Endodermal cell (in vitro differentiated cells): Measurements from ENCODE around the gene CDKL1. TPM values are rescaled to one million over a fixed set of nuclear protein-coding genes. Genes with fewer than 3 reads are reported as not detected.

Experiments
- DNase-seq: peaks from one replicate; pipeline ENCODE4 v3.0.0-alpha.2; 2017
- H3K27ac ChIP-seq: 2 replicates; pipeline ENCODE4 v1.5.1; 2013; ENCODE audit warnings: mild to moderate bottlenecking, low read depth, low read length, moderate library complexity
- H3K27me3 ChIP-seq: 2 replicates; pipeline ENCODE4 v1.6.1; 2013; ENCODE audit warnings: mild to moderate bottlenecking, low read length, moderate library complexity; ENCODE audit not compliant: insufficient read depth, control insufficient read depth, poor library complexity, severe bottlenecking
- H3K36me3 ChIP-seq: 2 replicates; pipeline ENCODE4 v1.7.0; 2013; ENCODE audit warnings: mild to moderate bottlenecking, low read length, moderate library complexity; ENCODE audit not compliant: control insufficient read depth, insufficient read depth
- H3K4me1 ChIP-seq: one replicate; pipeline ENCODE4 v1.7.0; 2013; ENCODE audit warnings: low read length; ENCODE audit not compliant: control insufficient read depth, insufficient read depth
- H3K4me3 ChIP-seq: 2 replicates; pipeline ENCODE4 v1.5.1; 2013; ENCODE audit warnings: mild to moderate bottlenecking, low read length, moderate library complexity
- H3K9ac ChIP-seq: 2 replicates; pipeline ENCODE4 v1.6.1; 2013; ENCODE audit warnings: mild to moderate bottlenecking, low read length, moderate library complexity; ENCODE audit not compliant: poor library complexity, severe bottlenecking; ENCODE audit errors: extremely low read depth
- H3K9me3 ChIP-seq: 2 replicates; pipeline ENCODE4 v1.6.1; 2013; ENCODE audit warnings: mild to moderate bottlenecking, low read length, moderate library complexity; ENCODE audit not compliant: control insufficient read depth
- H3K27ac Mint-ChIP-seq: 2 replicates; pipeline ENCODE4 v1.8.0; 2020; ENCODE audit warnings: mixed read lengths
- H3K27me3 Mint-ChIP-seq: 2 replicates; pipeline ENCODE4 v1.8.0; 2021; ENCODE audit warnings: mild to moderate bottlenecking, mixed read lengths; ENCODE audit not compliant: insufficient read depth
- H3K36me3 Mint-ChIP-seq: 2 replicates; pipeline ENCODE4 v1.8.0; 2020; ENCODE audit warnings: low read depth, mixed read lengths
- H3K4me1 Mint-ChIP-seq: 2 replicates; pipeline ENCODE4 v1.8.0; 2020; ENCODE audit warnings: mixed read lengths
- H3K4me3 Mint-ChIP-seq: 2 replicates; pipeline ENCODE4 v1.8.0; 2020; ENCODE audit warnings: mild to moderate bottlenecking, moderate library complexity, mixed read lengths
- H3K9me3 Mint-ChIP-seq: 2 replicates; pipeline ENCODE4 v1.8.0; 2020; ENCODE audit warnings: mild to moderate bottlenecking, mixed read lengths
- CTCF ChIP-seq: fragments of 200-600 bp; sonication (generic); conservative IDR thresholded peaks from 2 replicates; pipeline ENCODE4 v1.5.0; 2021; ENCODE audit warnings: antibody characterized with exemption, mild to moderate bottlenecking
- WGBS, 2 experiments: methylation state at CpG; one replicate each; pipeline versions ENCODE4 v1.1.5 to v1.1.7; 2013; ENCODE audit warnings: missing lambda C conversion rate in 2 of 2, mixed read lengths in 1 of 2; ENCODE audit not compliant: insufficient coverage in 1 of 2, insufficient read length in 1 of 2; 5-methylcytosine and 5-hydroxymethylcytosine counted together
- total RNA-seq, 2 donors: library from RNA; stranded (reverse); fragmentation: NEBNext Ultra II Directional in 1 of 2; extraction: Animal tissue kit (Norgen Biotek cat#: 25700) in 1 of 2; gene quantifications; 2 replicates in 1 of 2; 3 replicates in 1 of 2; pipeline ENCODE4 v1.2.1, GENCODE V29; 2021

Gene CDKL1
- total RNA-seq, 2 donors from 2014 or later, result 1.5 to 2.6 TPM

- H3K27ac Mint-ChIP-seq, result no peak overlapping the region
- no peaks in the 10 kb centered on the region for H3K27me3 ChIP-seq
- no peak overlapping the region for H3K9ac ChIP-seq
- peaks cover 4% of the 10 kb centered on the region for H3K9me3 Mint-ChIP-seq
- WGBS, 2 experiments, result 90 to 95% methylated on average over 3 to 4 of the region's 4 CpGs
- no peak for TF ChIP-seq CTCF
- H3K4me3 Mint-ChIP-seq, result no peak overlapping the region
- peaks cover 12% of the 10 kb centered on the region for H3K36me3 Mint-ChIP-seq
- H3K4me1 ChIP-seq, result no peaks in the 10 kb centered on the region
- H3K27me3 Mint-ChIP-seq, result no peaks in the 10 kb centered on the region
- H3K4me3 ChIP-seq, result no peak overlapping the region
- no peak overlapping the region for H3K27ac ChIP-seq
- H3K4me1 Mint-ChIP-seq, result peaks cover 7% of the 10 kb centered on the region
- DNase-seq, result no peak
- no peaks in the 10 kb centered on the region for H3K36me3 ChIP-seq
- H3K9me3 ChIP-seq, result no peaks in the 10 kb centered on the region
Observed at GRCh38 chr14:50308363-50308915, 88.2 kb downstream of the CDKL1 start.

- H3K36me3 Mint-ChIP-seq, result peaks cover 39% of the 10 kb centered on the region
Observed at GRCh38 chr14:50303744-50304471, 92.8 kb downstream of the CDKL1 start.

DNA sequence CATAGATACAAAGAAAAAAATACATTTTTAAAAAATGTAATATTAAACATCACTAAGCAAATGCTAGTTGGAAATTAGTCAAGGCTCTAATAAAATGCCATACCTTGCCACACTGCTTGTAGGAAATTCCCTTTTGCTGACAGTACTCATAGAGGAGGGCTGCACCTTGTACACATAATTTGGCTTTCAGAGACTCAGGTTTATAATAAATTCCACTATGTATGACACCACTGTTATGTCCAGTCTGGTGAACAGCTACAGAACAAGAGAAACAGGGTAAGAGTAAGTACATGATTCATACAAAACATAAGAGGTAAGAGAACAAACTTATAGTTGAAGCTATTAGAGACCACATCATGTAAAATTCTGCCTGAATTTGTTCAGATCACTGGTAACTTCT lies 94.8 kb downstream of the CDKL1 start:
- H3K9me3 ChIP-seq, result peaks cover 15% of the 10 kb centered on the region
- H3K27ac ChIP-seq, result no peak overlapping the region
- no peak for DNase-seq
- H3K27ac Mint-ChIP-seq, result no peak overlapping the region
- H3K4me1 ChIP-seq, result no peaks in the 10 kb centered on the region
- peaks cover 21% of the 10 kb centered on the region for H3K9me3 Mint-ChIP-seq
- H3K4me1 Mint-ChIP-seq, result peaks cover 1% of the 10 kb centered on the region
- H3K9ac ChIP-seq, result no peak overlapping the region
- no peak for TF ChIP-seq CTCF
- no peaks in the 10 kb centered on the region for H3K27me3 Mint-ChIP-seq
- peaks cover 48% of the 10 kb centered on the region for H3K36me3 Mint-ChIP-seq
- H3K4me3 Mint-ChIP-seq, result no peak overlapping the region
- no peak overlapping the region for H3K4me3 ChIP-seq
- peaks cover 14% of the 10 kb centered on the region for H3K36me3 ChIP-seq
- H3K27me3 ChIP-seq, result no peaks in the 10 kb centered on the region

More at GRCh38 chr14:50303744-50304471, 92.8 kb downstream of the CDKL1 start:
- Mint-ChIP-seq H3K27ac (no peak overlapping the region), H3K27me3 (no peaks in the 10 kb centered on the region), H3K4me1 (no peaks in the 10 kb centered on the region), H3K4me3 (no peak overlapping the region), H3K9me3 (peaks cover 17% of the 10 kb centered on the region)
- Histone ChIP-seq H3K27me3 (no peaks in the 10 kb centered on the region), H3K36me3 (peaks cover 14% of the 10 kb centered on the region), H3K4me1 (no peaks in the 10 kb centered on the region), H3K9me3 (peaks cover 14% of the 10 kb centered on the region), H3K27ac (no peak overlapping the region), H3K4me3 (no peak overlapping the region), H3K9ac (no peak overlapping the region)
- no peak for TF ChIP-seq CTCF
- 88 to 90% methylated on average over 4 to 8 of the region's 8 CpGs for WGBS, 2 experiments
- DNase-seq, result no peak
